ENCODE measurements around the gene KIF4A. TPM values are rescaled to one million over a fixed set of nuclear protein-coding genes. Genes with fewer than 3 reads are reported as not detected.

Gene KIF4A
- total and polyA plus RNA-seq, 9 of the 15 experiments (the other 6 are each of a cell fraction or from before 2014, with no cell fraction given): 13.0 to 42.7 (median 35.9) TPM

DNA sequence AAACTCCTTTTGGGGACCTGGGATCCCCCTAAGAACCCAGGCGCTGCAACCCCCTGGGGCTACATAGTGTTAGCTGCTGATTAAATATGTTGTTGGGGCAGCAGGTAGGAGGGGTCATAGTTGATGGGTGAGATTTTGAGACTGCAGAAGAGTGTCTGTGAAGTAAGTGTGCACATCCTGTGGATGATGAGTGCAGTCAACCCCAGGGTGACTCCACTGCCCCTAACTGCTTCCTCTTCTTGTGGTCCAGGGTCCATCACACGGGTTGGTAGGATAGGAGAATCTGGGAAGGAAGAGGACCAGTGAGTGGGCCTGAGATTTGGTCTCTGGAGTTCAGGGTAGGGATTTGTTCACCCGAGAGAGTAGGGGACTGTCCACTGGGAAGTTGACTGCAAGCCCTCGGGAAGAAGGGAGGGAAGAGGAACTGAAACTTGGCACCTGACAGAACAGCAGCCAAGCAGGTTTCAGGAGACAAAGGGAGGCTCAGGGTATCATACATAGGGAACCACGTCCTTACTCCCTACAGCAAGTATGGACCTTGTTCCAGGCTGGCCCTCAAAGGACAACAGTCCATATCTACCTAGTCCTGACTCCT lies 163.2 kb downstream of the KIF4A start:
- ChIA-PET CTCF (ENCODE audit: low intra/inter-chr PET ratio) (interaction anchor here (0.5 kb wide), 1 partner anchor 39 kb away, joined by 3 read pairs; no protein-coding TSS in a partner anchor), POLR2A (interaction anchor here (1.0 kb wide), 1 partner anchor 18 kb away, joined by 4 read pairs; no protein-coding TSS in a partner anchor)
- Histone ChIP-seq H3K36me3 (ENCODE audit: control insufficient read depth, insufficient read depth, low read length) (no peaks in the 10 kb centered on the region), H4K20me1 (replicated peaks; ENCODE audit: control insufficient read depth, insufficient read depth, low read length) (0 out of 2 replicates have a peak, but pooled peaks cover 9% of the 10 kb centered on the region), H3K9me1 (ENCODE audit: control insufficient read depth, insufficient read depth, low read length) (no peaks in the 10 kb centered on the region), H3K4me2 (ENCODE audit: insufficient read depth, low read length) (no peak overlapping the region), H3K4me3 (no peak overlapping the region), H3K9ac (ENCODE audit: insufficient read depth in 1 of 2, low read depth in 2 of 2, low read length in 2 of 2) (no peak overlapping the region), H3K27ac (ENCODE audit: extremely low read depth, low read depth, low read length) (no peak overlapping the region), H3K4me1 (replicated peaks in 1 of 2; ENCODE audit: control insufficient read depth in 2 of 2, insufficient read depth in 2 of 2, low read length in 2 of 2) (peaks cover 0 to 23% of the 10 kb centered on the region in 2 experiments; a peak in 4 of 5 replicates), H3K9me3 (replicated peaks; ENCODE audit: control insufficient read depth, insufficient read depth, low read depth, low read length) (no peaks in the 10 kb centered on the region), H2AFZ (ENCODE audit: low read depth, low read length) (no peak overlapping the region; the same call in 1 of the 2 replicates), H3K27me3 (ENCODE audit: control insufficient read depth in 2 of 2, insufficient read depth in 2 of 2, low read length in 2 of 2) (peaks cover 0 to 13% of the 10 kb centered on the region in 2 experiments; a peak in 1 of 5 replicates), H3K79me2 (ENCODE audit: control insufficient read depth, insufficient read depth, low read length) (peaks cover 3% of the 10 kb centered on the region; the same call in 2 of the 3 replicates)
- WGBS (ENCODE audit: insufficient coverage, low coverage, missing lambda C conversion rate): 32% methylated on average over 5 of the region's 5 CpGs
- no TSS peak for BruUV-seq (replicated peaks)
- in situ Hi-C loops (cut with MboI) (loop anchor here (10.0 kb wide), 1 partner anchor 212 kb away; no protein-coding TSS in a partner anchor), intact Hi-C loops (cut with micrococcal nuclease) (loop anchor here (5.0 to 10.0 kb wide), 2 partner anchors 512 to 724 kb away; no protein-coding TSS in a partner anchor)
- ATAC-seq (no peak), FAIRE-seq (no peak), DNase-seq (ENCODE audit: extremely low read depth in 1 of 4, low spot score in 3 of 4) (no peak)
- no peak for TF ChIP-seq ZNF780A (CRISPR knock-in tag; IDR thresholded peaks at IDR 0.05)
- no peak for TF ChIP-seq BACH1 (tag; IDR thresholded peaks at IDR 0.05)
- no peak for TF ChIP-seq TBP (optimal IDR thresholded peaks at IDR 0.05; ENCODE audit: low read depth, low read length)

Measured in K562 (cell line).